ENCODE results near the gene RRAS.

DNA sequence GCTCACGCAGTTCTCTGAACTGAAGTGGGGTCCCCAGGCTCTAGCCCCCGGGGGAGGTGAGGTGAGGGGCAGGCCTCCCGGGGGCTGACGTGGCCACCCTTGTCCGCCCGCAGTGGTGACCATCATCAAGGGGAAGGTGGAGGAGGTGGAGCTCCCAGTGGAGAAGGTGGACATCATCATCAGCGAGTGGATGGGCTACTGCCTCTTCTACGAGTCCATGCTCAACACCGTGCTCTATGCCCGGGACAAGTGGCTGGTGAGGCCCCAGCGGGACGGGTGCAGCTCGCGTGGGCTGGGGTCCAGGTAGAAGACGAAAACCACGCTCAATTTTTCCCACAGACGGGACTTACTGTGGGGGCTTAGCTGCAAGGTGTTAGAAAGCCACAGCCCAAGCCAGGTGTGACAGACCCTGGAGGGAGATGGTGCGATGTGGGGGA, 43.9 kb upstream of the RRAS start:
- TF ChIP-seq POLR2AphosphoS5 (IDR thresholded peaks at IDR 0.05; ENCODE audit: low read depth, low read length) (no peak), SIN3A (IDR thresholded peaks at IDR 0.05; ENCODE audit: borderline replicate concordance, insufficient read depth, low read length) (no peak), TAF1 (IDR thresholded peaks at IDR 0.05; ENCODE audit: borderline replicate concordance, insufficient read depth, low read length) (no peak)
- TF ChIP-seq, protein P1, sequence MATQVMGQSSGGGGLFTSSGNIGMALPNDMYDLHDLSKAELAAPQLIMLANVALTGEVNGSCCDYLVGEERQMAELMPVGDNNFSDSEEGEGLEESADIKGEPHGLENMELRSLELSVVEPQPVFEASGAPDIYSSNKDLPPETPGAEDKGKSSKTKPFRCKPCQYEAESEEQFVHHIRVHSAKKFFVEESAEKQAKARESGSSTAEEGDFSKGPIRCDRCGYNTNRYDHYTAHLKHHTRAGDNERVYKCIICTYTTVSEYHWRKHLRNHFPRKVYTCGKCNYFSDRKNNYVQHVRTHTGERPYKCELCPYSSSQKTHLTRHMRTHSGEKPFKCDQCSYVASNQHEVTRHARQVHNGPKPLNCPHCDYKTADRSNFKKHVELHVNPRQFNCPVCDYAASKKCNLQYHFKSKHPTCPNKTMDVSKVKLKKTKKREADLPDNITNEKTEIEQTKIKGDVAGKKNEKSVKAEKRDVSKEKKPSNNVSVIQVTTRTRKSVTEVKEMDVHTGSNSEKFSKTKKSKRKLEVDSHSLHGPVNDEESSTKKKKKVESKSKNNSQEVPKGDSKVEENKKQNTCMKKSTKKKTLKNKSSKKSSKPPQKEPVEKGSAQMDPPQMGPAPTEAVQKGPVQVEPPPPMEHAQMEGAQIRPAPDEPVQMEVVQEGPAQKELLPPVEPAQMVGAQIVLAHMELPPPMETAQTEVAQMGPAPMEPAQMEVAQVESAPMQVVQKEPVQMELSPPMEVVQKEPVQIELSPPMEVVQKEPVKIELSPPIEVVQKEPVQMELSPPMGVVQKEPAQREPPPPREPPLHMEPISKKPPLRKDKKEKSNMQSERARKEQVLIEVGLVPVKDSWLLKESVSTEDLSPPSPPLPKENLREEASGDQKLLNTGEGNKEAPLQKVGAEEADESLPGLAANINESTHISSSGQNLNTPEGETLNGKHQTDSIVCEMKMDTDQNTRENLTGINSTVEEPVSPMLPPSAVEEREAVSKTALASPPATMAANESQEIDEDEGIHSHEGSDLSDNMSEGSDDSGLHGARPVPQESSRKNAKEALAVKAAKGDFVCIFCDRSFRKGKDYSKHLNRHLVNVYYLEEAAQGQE (IDR thresholded peaks at IDR 0.05; ENCODE audit: insufficient read depth in 1 of 2, low read depth in 2 of 2, low read length in 2 of 2): no peak

All from PFSK-1 (cell line).